IPS-NIHi11 (cell line): Measurements from ENCODE around the gene TRANK1.
"Not testable (repeated sequence)": the region's sequence is repeated elsewhere in the genome, so short reads cannot be mapped to it uniquely, and the experiment has no call there.

Experiments used
- DNase-seq: peaks from one replicate; pipeline ENCODE4 v3.0.0; 2012; ENCODE audit warnings: mixed read lengths, low spot score

TRANK1 gene

GRCh38 chr3:36919439-36920160 lies 25.3 kb downstream of the TRANK1 start:
- no peak for DNase-seq

- DNase-seq: no peak
Measured at GRCh38 chr3:36918050-36918449, 26.8 kb downstream of the TRANK1 start.

- no peak for DNase-seq
Measured at GRCh38 chr3:36911990-36912804, 32.7 kb downstream of the TRANK1 start.

GRCh38 chr3:36909666-36910065 lies 35.2 kb downstream of the TRANK1 start:
- no peak for DNase-seq

- no peak for DNase-seq
Measured at GRCh38 chr3:36909181-36909580, 35.7 kb downstream of the TRANK1 start.

- DNase-seq: no peak
Measured at GRCh38 chr3:36908647-36909180, 36.1 kb downstream of the TRANK1 start.

GRCh38 chr3:36907911-36908646 lies 36.8 kb downstream of the TRANK1 start:
- no peak for DNase-seq

- no peak for DNase-seq
Measured at GRCh38 chr3:36906504-36907149, 38.2 kb downstream of the TRANK1 start.

- no peak for DNase-seq
Measured at GRCh38 chr3:36905545-36905944, 39.3 kb downstream of the TRANK1 start.

GRCh38 chr3:36904641-36905040 lies 40.2 kb downstream of the TRANK1 start:
- DNase-seq: peak; percentile 50

- DNase-seq: not testable (repeated sequence)
Measured at GRCh38 chr3:36904065-36904464, 40.8 kb downstream of the TRANK1 start.

GRCh38 chr3:36903119-36903882 lies 41.6 kb downstream of the TRANK1 start:
- DNase-seq: no peak

- DNase-seq: no peak
Measured at GRCh38 chr3:36901588-36901987, 43.3 kb downstream of the TRANK1 start.

- DNase-seq: no peak
Measured at GRCh38 chr3:36900474-36901443, 44.1 kb downstream of the TRANK1 start.

- no peak for DNase-seq
Measured at GRCh38 chr3:36895496-36896409, 49.1 kb downstream of the TRANK1 start.

GRCh38 chr3:36894914-36895313 lies 49.9 kb downstream of the TRANK1 start:
- DNase-seq: no peak

- no peak for DNase-seq
Measured at GRCh38 chr3:36893826-36894225, 51.0 kb downstream of the TRANK1 start.

- peak; percentile 43 for DNase-seq
Measured at GRCh38 chr3:36893137-36893557, 51.7 kb downstream of the TRANK1 start.
